Posterior cingulate gyrus (tissue), 11 donors: ENCODE data around the gene ETV6.

Experiments
- DNase-seq, 10 donors: peaks; one replicate each; pipeline versions ENCODE4 v3.0.0 to v3.0.0-alpha.2; 2020 to 2021; ENCODE audit warnings: mixed read lengths in 3 of 10
- intact Hi-C: fragments of 100-400 bp; cut with DNase I; formaldehyde crosslinking; loops from one replicate; pipeline ENCODE4 v1.15.1; 2023

Gene ETV6

GRCh38 chr12:11641522-11641921 lies 8.0 kb upstream of the ETV6 start:
- no peak for DNase-seq
- intact Hi-C loops = no loop called here

DNA sequence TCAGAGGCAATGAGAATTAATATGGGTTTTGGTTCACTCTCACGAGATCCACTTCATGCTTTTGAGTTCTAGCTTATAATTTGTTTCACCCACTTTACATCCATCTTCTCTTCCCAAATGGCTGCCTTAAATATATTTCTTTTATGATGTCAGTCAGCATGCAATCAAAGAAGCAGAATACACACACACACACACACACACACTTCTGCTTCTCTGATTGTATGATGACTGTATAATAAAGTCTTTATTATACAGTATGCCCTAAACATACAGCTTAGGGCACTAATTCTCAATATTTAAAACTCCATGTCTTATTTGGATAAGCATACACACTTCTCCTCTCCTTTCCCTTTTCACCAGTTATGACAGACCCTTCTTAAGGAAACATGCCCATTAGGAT lies 6.7 kb upstream of the ETV6 start:
- no peak for DNase-seq
- intact Hi-C loops = no loop called here

DNA sequence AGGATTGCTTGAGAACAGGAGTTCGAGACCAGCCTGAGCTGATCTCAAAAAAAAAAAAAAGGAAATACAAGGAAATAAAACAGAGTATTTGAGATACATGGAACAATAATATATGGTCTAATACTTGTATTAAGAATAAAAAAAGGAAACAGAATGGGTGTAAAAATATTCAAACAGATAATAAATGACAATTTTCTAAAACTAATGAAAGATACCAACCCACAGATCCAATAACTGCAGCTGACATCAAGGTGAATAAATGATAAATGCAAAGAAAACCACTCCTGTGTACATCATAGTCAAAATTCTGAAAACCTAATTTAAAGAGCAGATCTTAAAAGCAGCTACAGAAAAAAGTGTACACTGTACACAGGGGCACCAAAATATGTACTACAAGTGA lies 4.1 kb upstream of the ETV6 start:
- no peak for DNase-seq
- intact Hi-C loops = loop anchor here (5.0 kb wide), 1 partner anchor 622 kb away; the partner anchor contains the start of gene LRP6

- DNase-seq = peak in 9 of 10 donors; percentile 33 to 91 (median 55)
- intact Hi-C loops = loop anchor here (5.0 kb wide), 1 partner anchor 619 kb away; the partner anchor contains the start of gene LRP6
Observed at GRCh38 chr12:11648514-11649412, 711 bp upstream of the ETV6 start.

- peak in 2 of 10 donors; percentile 23 to 33 for DNase-seq
- intact Hi-C loops = loop anchor here (10.0 kb wide), 1 partner anchor 144 kb away; no protein-coding TSS in a partner anchor
Observed at GRCh38 chr12:11650286-11651281, 1.1 kb downstream of the ETV6 start.

- intact Hi-C loops = loop anchor here (10.0 kb wide), 1 partner anchor 143 kb away; no protein-coding TSS in a partner anchor
- no peak for DNase-seq
Observed at GRCh38 chr12:11651381-11651780, 1.9 kb downstream of the ETV6 start.

- intact Hi-C loops = loop anchor here (10.0 kb wide), 1 partner anchor 143 kb away; no protein-coding TSS in a partner anchor
- DNase-seq = no peak
Observed at GRCh38 chr12:11651785-11652184, 2.3 kb downstream of the ETV6 start.

DNA sequence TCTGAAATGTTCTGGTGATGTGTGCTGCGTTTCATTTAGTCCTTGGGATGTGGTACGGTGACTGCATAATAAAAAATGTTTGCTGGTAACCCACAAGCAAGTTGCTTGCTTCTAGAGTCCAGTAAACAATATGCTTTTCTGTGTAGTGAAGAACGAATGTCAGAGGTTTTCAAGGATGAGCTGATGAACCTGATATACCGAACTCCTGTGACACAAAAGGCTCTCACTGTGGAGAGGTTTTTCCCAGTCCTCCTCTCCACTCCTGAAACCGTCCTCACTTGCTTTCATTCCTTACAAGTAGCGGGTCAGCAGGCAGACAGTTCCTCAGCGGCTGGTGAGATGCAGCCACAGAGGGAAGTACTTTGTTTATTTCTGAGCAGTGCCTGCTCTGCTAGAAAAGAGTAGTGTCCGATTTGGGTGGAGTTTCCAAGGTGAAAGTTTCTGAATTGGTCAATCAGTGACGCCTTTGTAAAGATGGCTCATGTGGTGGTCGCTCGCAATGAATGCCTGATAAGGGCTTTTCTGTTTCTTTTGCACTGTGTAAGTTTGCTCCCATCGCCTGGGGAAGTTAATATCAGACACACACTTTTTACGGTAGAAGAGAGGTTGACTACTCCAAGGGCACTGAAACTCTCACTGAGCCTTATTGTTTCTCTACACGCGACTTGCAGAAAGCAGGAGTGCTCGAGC lies 3.0 kb downstream of the ETV6 start:
- peak in 3 of 10 donors; percentile 31 to 78 (median 75) for DNase-seq
- intact Hi-C loops = loop anchor here (10.0 kb wide), 1 partner anchor 142 kb away; no protein-coding TSS in a partner anchor

DNA sequence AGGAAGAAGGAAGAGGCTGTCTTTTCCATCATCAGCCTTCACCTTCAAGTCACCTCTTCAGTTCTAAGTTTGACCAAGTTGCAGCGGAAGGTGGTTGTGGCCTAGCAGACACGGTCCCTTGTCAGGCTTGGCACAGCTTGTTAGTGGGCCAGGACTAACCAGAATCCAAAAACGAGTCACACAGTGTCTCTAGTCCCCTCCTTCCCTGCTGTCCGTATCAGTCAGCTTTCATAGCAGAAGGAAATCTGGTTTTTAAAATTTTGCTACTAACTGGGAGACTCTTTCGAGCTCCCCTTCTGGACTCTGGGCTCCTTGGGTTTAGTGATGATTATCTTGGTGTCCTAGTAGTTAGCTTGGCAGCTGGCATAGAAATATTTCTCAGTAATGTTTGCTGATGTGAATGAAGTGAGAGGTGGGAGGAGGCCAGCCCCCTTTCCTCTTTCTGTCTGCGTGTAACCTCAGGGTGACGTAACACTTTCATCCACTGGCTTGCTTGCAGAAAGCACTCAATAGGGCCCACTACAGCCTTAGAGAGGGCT lies 3.8 kb downstream of the ETV6 start:
- intact Hi-C loops = loop anchor here (10.0 kb wide), 1 partner anchor 142 kb away; no protein-coding TSS in a partner anchor
- no peak for DNase-seq

DNA sequence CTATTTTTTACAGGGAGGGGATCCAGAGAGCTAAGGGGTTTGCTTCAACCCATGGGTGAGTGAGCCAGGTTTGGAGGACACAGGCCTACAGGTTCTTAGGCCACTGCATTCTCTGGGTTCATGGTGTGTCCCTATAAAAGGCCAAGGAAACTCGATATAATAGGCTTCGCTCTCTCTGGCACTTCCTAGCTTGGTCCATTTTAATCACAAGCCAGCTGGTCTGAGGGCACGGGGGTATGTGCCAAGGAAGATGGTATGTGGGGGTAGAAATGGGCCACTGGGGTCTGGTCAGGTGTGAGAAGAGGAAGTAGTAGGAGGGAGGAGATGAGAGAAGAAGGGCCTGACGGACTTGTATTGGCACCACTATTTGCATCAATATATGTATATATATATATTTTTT lies 4.9 kb downstream of the ETV6 start:
- intact Hi-C loops = loop anchor here (10.0 kb wide), 1 partner anchor 140 kb away; no protein-coding TSS in a partner anchor
- DNase-seq = no peak

DNA sequence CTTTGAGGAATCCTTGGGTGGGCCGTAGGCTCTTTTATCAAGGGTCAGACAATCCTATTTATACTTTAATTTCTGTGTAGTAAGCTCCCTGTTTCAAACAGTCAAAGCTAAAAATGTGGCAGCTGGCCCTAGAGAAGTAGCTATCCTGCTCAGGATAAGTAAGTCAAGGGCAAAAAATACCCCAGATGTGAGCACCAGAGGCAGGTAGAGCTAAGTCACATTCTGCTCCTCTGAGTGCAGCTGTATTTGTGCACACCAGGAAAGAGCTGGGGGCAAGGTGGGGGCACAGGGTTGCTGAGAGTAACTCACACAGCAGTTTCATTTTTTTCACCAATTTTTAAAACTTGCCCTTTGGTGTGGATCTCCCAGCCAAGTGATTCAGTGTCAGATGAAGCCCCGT lies 5.3 kb downstream of the ETV6 start:
- no peak for DNase-seq
- intact Hi-C loops = loop anchor here (10.0 kb wide), 1 partner anchor 140 kb away; no protein-coding TSS in a partner anchor

DNA sequence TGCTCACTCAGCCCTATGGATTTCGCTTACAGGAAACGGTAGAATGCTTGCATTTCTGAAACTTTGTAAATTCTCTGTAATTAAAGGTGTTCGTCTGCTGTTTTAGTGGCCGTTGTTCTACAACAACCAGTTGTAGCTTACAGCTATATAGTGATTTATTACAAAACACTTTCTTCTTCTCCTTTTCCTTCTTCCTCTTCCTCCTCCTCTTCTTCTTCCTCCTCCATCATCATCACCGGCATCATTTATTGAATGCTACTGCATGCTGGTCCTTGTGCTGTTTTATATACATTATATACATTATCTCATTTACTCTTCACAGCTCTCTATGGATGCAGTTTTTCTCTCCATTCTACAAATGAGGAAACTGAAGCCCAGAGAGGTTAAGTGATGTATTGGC lies 6.4 kb downstream of the ETV6 start:
- DNase-seq = no peak
- intact Hi-C loops = loop anchor here (10.0 kb wide), 1 partner anchor 139 kb away; no protein-coding TSS in a partner anchor

- intact Hi-C loops = loop anchor here (10.0 kb wide), 1 partner anchor 138 kb away; no protein-coding TSS in a partner anchor
- no peak for DNase-seq
Observed at GRCh38 chr12:11656550-11656949, 7.1 kb downstream of the ETV6 start.

GRCh38 chr12:11657511-11657910 lies 8.0 kb downstream of the ETV6 start:
- intact Hi-C loops = loop anchor here (10.0 kb wide), 1 partner anchor 137 kb away; no protein-coding TSS in a partner anchor
- DNase-seq = no peak

- intact Hi-C loops = loop anchor here (10.0 kb wide), 1 partner anchor 136 kb away; no protein-coding TSS in a partner anchor
- no peak for DNase-seq
Observed at GRCh38 chr12:11658791-11659190, 9.3 kb downstream of the ETV6 start.

- DNase-seq = no peak
- intact Hi-C loops = no loop called here
Observed at GRCh38 chr12:11660624-11661023, 11.2 kb downstream of the ETV6 start.

GRCh38 chr12:11661491-11662089 lies 12.1 kb downstream of the ETV6 start:
- intact Hi-C loops = no loop called here
- DNase-seq = no peak

- no peak for DNase-seq
- intact Hi-C loops = no loop called here
Observed at GRCh38 chr12:11662369-11662768, 12.9 kb downstream of the ETV6 start.

GRCh38 chr12:11663130-11663529 lies 13.7 kb downstream of the ETV6 start:
- DNase-seq = no peak

More at GRCh38 chr12:11663130-11663529, 13.7 kb downstream of the ETV6 start:
- intact Hi-C loops = no loop called here
